GM19328 (cell line): ENCODE measurements around the gene NT5DC3.

ENCODE experiments used
- ATAC-seq: cut with Tn5 transposase; IDR thresholded peaks from one replicate; pipeline ENCODE4 v1.9.1; 2021; ENCODE audit warnings: mild to moderate bottlenecking, moderate library complexity; ENCODE audit not compliant: unreplicated experiment

NT5DC3 gene

GRCh38 chr12:103833095-103833775 lies 7.8 kb downstream of the NT5DC3 start:
- no peak for ATAC-seq

DNA sequence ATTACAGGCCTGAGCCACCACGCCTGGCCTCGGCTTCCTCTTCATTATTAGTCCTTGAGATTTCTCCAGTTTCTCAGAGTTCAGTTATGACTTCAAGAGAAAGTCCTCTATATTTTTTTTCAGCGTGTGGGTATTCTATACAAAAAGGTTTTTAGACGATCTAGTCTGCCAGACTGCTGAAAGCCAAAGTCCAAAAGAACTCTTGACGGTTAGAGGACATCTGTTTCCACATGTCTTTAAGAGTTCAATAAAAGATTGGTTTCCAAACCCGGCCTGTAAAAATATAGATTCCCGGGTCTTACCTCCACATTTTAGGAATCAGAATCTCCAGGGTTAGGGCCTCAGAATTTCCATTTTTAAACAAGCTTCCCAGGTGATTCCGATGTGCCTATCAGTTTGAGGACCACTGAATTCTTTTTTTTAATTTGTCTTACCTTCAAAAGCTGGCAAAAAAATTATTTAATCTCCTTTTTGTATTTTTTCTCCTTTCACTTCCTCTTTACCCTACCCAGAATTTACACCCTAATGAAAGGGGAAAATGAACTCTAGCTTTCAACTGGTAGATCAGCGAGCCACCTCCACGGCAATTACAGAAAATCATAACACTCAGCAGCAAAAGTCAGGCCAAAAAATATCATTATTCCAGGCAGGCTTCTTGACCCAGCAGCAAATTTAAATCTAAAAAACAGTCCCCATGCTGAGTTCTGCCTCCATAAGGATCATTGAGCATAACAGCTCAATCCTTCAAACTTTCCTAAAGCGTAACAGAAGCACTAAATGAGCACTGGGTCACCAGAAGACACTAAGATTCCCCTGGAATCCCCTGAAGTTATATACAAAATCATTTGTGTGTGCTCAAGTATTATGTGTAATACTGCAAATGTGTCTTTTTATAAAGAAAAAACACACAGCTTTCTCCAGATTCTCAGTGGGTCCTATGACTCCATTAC lies 8.7 kb downstream of the NT5DC3 start:
- ATAC-seq, result no peak

- ATAC-seq, result no peak
Observed at GRCh38 chr12:103830730-103831320, 10.2 kb downstream of the NT5DC3 start.

GRCh38 chr12:103830025-103830725 lies 10.9 kb downstream of the NT5DC3 start:
- ATAC-seq, result no peak

DNA sequence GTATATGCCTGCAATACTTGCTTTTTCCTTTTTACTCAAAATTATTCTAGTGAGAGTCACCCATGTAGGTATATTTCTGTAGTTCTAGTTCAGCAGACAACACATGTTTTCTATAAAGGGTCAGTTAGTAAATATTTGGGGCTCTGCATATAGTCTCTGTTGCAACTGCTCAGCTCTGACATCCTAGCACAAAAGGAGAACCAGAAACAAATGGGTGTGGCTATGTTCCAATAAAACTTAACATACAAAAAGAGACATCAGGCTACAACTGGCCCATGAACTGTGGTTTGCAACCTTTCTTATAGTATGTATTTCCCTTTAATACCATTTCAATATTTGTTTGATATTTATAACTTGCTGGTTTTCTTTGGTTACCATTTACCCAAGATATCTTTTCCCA lies 11.9 kb downstream of the NT5DC3 start:
- no peak for ATAC-seq

DNA sequence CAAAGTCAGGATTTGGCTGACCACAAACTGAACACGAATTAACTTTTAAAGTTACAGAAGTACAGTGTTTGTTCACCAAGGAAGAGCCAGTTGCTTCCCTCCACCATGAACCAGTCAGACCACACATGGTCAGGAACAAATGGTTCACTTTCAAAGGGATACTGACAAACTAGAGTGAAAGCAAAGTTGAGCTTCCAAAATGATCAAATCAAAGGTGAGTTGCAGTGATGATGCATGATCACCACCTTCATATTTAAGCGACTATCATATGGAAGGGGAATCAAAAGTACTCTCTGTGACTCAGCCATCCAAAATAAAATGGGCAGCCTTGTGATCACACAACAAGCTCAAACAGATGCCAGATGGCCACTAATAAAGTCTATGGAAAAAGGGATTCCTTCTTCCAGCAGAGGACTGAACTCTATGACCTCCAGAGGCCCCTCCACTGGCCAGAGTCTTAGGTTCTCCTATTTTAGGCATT lies 13.1 kb downstream of the NT5DC3 start:
- ATAC-seq, result no peak

- no peak for ATAC-seq
Observed at GRCh38 chr12:103824845-103825244, 16.2 kb downstream of the NT5DC3 start.

DNA sequence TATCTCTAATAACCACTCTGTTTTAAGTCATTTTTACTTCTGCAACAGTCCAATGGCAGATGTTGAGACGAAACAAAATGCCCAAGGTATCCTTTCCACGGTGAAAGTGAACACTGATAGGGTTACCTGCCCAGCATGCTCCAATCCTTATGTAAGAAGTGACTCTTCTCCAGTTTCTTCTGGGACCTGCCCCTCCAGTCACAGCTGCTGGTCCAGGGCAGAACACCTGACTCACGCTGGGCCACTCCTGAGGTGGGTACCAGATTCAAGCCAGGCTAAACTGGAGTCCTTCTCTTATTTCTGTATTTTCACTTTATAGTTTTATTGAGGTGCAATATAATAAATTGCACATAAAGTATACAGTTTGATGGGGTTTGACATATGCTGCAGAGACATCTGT lies 16.7 kb downstream of the NT5DC3 start:
- no peak for ATAC-seq

GRCh38 chr12:103823871-103824270 lies 17.2 kb downstream of the NT5DC3 start:
- no peak for ATAC-seq

DNA sequence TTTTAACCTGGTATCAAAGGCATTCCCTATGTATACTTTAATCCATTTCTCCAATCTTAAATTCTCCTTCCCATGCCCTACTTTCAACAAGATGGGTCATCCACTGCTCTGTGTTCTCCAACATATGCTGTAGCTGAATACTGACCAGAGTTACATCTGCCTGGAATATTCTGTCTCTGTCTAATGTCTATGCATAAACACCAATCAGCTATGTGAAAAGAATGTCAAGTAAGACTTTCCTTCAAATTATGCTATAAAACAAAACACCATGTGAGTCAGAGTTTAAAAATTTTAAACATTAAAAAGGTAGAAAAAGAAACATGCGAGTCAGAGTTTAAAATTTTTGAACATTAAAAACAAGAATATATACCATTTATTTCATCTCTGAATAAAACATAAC lies 19.3 kb downstream of the NT5DC3 start:
- no peak for ATAC-seq

DNA sequence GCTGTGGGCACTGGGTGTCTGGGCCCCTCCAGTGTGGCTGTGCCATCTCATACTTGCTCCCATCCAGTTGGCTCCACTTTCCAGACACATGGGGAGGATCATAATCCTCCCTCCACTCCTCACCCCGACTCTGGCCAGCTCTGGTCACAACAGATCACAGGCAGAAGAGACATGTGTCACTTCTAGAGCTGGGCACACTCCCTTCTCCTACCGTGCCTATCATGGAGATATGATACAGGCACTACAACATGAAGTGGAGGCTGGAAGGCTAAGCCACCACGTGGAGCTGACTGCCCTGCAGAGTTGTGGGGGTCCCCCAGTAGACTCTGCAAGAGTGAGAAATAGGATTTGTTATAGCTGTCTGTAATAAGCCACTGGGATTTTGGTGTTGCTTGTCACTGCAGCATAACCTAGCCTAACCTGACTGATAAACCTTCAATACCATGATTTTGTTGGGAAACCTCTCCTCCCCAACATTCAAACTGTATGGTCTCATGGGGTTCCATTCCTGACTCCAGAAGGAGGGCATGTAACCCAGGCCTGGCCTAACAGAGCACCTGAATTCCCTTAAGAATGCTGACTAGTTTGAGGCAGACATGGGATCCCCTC lies 20.0 kb downstream of the NT5DC3 start:
- ATAC-seq, result no peak

DNA sequence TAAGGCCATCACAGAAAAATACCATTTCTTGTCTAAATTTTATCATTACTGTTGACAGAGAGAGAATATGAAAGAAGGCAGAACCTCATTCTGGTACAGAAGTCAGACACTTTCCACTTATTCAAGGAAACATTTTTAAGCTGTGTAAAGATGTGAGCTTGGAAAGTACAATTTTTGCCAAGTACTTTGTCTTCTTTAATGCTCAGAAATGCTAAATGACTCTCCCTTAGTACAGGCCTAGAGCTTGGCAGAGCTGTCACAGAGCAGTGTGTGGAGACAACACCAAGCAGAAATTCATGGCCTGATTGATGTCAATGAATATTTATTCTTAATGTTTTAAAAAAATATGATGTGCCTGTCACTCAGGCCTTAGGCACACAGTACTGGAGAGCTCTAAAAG lies 20.7 kb downstream of the NT5DC3 start:
- ATAC-seq, result no peak

- no peak for ATAC-seq
Observed at GRCh38 chr12:103819892-103820291, 21.1 kb downstream of the NT5DC3 start.

GRCh38 chr12:103819312-103819711 lies 21.7 kb downstream of the NT5DC3 start:
- no peak for ATAC-seq

DNA sequence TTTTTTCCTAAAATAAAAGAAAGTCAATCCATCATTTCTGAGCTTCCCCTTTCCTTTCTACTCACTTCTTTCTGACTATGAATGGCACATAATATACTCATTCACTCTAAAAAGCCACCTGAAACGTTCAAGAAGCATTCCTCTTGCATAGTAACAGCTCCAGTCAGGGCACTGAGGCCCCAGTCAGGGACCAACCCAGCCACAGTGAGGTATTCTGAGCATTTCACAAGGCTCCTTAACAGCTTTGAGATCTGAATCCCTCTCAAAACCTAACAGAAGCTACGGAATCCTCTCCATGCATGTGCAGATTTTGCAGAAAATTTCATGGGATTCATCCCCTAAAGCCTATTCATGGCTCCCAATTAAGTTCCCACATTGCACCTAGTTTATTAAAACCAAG lies 23.2 kb downstream of the NT5DC3 start:
- ATAC-seq, result no peak

- no peak for ATAC-seq
Observed at GRCh38 chr12:103816663-103817062, 24.4 kb downstream of the NT5DC3 start.

GRCh38 chr12:103814436-103814835 lies 26.6 kb downstream of the NT5DC3 start:
- ATAC-seq, result no peak

DNA sequence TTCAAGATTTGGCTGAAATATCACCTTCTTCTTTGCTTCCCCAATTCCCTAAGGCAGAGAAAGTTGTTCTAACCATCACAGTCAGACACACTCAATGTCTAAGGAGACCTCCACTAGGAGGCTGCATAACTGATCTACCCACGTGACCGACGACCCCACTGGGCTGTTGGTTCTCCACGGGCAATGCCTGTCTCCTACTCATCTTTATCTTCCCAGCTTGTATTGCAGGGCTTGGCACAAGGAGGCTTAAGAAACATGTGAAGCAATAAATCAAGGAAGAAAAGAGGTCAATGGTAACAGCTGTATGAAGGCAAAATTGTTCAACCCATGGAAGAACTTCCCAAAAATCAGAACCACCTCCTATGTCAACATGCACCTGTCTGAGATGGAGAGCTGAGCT lies 27.1 kb downstream of the NT5DC3 start:
- ATAC-seq, result no peak

DNA sequence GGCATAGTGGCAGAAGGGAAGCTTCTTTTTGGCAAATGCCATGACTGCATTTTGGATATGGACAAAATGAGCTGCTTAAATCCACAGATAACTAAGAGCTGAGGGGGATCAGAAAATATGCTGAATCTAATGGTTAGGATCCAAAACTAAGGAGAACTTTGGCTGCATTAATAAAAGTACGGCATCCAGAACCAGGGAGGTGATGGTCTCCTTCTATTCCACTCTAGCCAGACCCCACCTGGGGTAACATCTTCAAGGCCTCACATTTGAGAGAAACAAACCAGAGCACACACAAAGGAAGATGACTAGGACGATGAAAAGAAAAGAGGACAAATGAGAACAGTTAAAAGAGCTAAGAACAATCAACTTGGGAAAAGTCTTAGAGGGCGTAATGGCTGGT lies 27.6 kb downstream of the NT5DC3 start:
- ATAC-seq, result no peak

DNA sequence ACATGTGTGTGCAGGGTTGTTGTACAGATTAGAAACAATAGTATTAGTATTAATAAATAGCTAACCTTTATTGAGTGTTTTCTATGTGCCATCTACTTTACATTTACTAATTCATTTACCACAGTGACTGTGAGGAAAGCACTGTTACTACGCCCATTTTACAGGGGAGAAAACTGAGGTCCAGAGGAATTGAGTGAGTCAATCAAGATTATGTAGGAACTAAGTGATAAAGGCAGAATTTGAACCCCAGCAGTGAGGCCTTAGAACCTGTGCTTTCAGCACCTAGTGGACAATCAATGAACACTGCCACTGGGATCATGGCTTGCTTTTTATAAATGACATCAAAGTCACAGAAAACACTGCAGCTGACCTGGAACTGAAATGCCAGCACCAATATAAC lies 28.2 kb downstream of the NT5DC3 start:
- ATAC-seq, result no peak

DNA sequence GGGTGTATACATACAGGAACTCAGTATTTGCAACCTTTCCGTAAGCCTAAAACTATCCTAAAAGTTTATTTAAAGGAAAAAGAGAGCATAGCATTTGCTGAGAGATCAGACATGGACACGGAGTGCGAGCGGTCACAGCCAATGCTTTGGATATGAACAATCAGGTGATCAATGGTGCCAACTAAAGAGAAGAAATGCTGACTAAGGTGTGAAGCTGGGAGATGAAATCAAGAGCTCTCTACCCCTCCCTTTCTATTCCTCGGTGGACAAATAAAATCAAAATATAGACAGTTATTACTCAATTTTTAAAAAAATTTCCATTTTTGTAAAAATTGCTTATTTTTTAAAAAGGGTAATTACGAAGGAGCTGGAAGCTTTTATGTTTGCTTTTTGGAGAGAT lies 29.2 kb downstream of the NT5DC3 start:
- ATAC-seq, result no peak
